ENCODE measurements around the gene YEATS4. TPM values are rescaled to one million over a fixed set of nuclear protein-coding genes. Genes with fewer than 3 reads are reported as not detected.

Gene YEATS4
- total and polyA plus RNA-seq, 10 donors, result 11.3 to 36.5 (median 16.3) TPM

DNA sequence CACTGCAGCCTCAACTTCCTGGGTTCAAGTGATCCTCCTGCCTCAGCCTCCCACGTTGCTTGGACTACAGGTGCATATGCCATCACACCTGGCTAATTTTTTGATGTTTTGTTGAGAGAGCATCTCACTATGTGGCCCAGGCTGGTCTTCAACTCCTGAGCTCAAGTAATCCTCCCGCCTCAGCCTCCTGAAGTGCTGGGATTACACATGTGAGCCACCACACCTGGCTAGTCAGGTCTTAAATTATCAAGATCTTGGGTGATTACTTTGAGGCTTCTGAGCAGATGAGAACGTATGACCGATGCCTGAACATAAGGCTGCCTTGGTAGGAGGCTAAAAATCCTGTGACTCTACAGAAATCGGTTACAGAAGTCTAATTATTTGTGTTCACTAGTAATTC lies 57.7 kb downstream of the YEATS4 start:
- no peaks in the 10 kb centered on the region for H3K27me3 ChIP-seq (replicated peaks in 1 of 7)
- H3K4me3 ChIP-seq, result no peak overlapping the region
- TF ChIP-seq POLR2A (IDR thresholded peaks at IDR 0.05) (no peak), POLR2AphosphoS5 (IDR thresholded peaks at IDR 0.05) (no peak)
- TF ChIP-seq, protein P1, sequence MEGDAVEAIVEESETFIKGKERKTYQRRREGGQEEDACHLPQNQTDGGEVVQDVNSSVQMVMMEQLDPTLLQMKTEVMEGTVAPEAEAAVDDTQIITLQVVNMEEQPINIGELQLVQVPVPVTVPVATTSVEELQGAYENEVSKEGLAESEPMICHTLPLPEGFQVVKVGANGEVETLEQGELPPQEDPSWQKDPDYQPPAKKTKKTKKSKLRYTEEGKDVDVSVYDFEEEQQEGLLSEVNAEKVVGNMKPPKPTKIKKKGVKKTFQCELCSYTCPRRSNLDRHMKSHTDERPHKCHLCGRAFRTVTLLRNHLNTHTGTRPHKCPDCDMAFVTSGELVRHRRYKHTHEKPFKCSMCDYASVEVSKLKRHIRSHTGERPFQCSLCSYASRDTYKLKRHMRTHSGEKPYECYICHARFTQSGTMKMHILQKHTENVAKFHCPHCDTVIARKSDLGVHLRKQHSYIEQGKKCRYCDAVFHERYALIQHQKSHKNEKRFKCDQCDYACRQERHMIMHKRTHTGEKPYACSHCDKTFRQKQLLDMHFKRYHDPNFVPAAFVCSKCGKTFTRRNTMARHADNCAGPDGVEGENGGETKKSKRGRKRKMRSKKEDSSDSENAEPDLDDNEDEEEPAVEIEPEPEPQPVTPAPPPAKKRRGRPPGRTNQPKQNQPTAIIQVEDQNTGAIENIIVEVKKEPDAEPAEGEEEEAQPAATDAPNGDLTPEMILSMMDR (IDR thresholded peaks at IDR 0.05 in 8 of 11, conservative IDR thresholded peaks at IDR 0.05 in 3 of 11), result no peak
- no peak overlapping the region for H3K27ac ChIP-seq
- H3K36me3 ChIP-seq, result no peaks in the 10 kb centered on the region
- WGBS, 5 donors, result 92 to 95% (median 93%) methylated on average over 5 of the region's 5 CpGs
- H3K4me1 ChIP-seq, result no peaks in the 10 kb centered on the region
- intact Hi-C loops (cut with DNase I; ENCODE audit: low total_unique reads), result no loop called here
- H3K9me3 ChIP-seq, result no peaks in the 10 kb centered on the region
- DNase-seq, result no peak

DNA sequence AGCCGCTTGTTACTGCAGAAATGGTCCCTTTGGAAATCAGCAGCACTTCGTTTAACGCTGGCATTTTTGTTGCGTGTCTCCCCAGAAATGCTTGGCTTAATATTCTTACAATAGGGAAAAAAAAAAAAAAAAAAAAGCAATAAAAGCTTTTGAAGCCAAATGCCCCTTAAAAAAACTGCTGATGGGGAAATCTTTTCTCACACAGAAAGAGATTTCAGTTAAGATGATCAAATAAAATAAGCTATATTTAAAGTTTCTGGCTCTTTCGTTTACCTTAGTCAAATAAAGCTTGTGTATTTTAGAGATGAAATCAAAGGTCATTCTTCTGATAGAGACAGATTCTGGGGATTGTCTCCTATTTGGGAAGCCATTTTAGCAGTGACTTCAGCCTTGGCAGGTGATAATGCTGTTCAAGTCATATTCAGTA lies 58.2 kb downstream of the YEATS4 start:
- H3K4me3 ChIP-seq, result no peak overlapping the region
- DNase-seq, result no peak
- no peaks in the 10 kb centered on the region for H3K36me3 ChIP-seq
- no peaks in the 10 kb centered on the region for H3K27me3 ChIP-seq (replicated peaks in 1 of 7)
- intact Hi-C loops (cut with DNase I; ENCODE audit: low total_unique reads), result no loop called here
- no peaks in the 10 kb centered on the region for H3K4me1 ChIP-seq
- no peaks in the 10 kb centered on the region for H3K9me3 ChIP-seq
- H3K27ac ChIP-seq, result no peak overlapping the region
- TF ChIP-seq, protein P1 (IDR thresholded peaks at IDR 0.05 in 8 of 11, conservative IDR thresholded peaks at IDR 0.05 in 3 of 11), result no peak
- TF ChIP-seq POLR2A (IDR thresholded peaks at IDR 0.05), result no peak
- WGBS, 5 donors, result 90 to 98% (median 96%) methylated on average over 5 of the region's 5 CpGs

DNA sequence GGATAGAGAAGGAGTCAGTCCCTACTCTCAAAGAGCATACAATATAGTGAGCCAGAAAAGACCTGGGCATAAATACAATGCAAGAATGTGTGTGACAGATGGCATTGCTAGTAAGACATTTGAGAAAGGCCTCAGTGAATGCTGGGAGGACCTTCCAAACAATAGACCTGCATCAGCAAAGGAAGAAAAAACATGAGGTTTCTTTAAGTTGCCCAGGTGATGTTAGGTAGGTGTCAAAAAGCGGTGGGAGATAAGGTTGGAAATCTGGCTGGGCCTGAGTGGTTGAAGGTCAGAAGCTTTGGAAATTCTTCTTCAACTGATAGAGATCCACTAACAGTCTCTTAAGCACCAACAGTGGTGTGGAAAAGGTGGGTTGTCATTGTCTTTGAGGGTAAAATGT lies 60.2 kb downstream of the YEATS4 start:
- intact Hi-C loops (cut with DNase I; ENCODE audit: low total_unique reads), result no loop called here

DNA sequence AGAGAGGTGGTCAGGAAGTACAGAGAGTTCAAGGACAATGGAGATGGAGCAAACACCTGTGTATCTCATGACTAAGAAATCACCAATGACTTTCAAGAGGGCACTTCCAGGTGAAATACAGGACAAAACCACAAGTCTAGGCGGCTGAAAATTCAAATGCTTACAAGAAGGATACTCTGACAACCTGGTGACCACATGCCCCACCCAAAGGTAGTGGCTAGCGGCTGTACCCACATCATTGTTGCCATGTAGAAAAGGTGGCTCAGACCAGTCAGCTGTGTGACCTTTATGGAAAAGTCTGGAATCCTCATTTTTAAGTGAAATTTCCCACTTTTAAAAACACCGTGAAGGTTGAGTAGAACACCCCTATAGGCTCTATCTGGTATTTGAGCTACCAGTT lies 62.0 kb downstream of the YEATS4 start:
- 92 to 97% (median 94%) methylated on average over 3 of the region's 3 CpGs for WGBS, 5 donors
- no peak for DNase-seq

More for the DNA sequence above, 60.2 kb downstream of the YEATS4 start:
- H3K36me3 ChIP-seq, result no peaks in the 10 kb centered on the region
- H3K27me3 ChIP-seq (replicated peaks in 1 of 7), result no peaks in the 10 kb centered on the region
- no peak overlapping the region for H3K27ac ChIP-seq
- DNase-seq, result no peak
- H3K9me3 ChIP-seq, result no peaks in the 10 kb centered on the region
- no peaks in the 10 kb centered on the region for H3K4me1 ChIP-seq
- TF ChIP-seq POLR2A (IDR thresholded peaks at IDR 0.05), result no peak
- TF ChIP-seq, protein P1 (IDR thresholded peaks at IDR 0.05 in 8 of 11, conservative IDR thresholded peaks at IDR 0.05 in 3 of 11), result no peak
- no peak for TF ChIP-seq POLR2AphosphoS5 (IDR thresholded peaks at IDR 0.05)
- WGBS, 5 donors, result 93 to 97% (median 93%) methylated on average over 1 of the region's 1 CpG
- no peak overlapping the region for H3K4me3 ChIP-seq

More for the DNA sequence above, 62.0 kb downstream of the YEATS4 start:
- H3K27ac ChIP-seq, result no peak overlapping the region
- H3K4me1 ChIP-seq, result no peaks in the 10 kb centered on the region
- no peaks in the 10 kb centered on the region for H3K27me3 ChIP-seq (replicated peaks in 1 of 7)
- no peak overlapping the region for H3K4me3 ChIP-seq
- TF ChIP-seq POLR2AphosphoS5 (IDR thresholded peaks at IDR 0.05) (no peak), POLR2A (IDR thresholded peaks at IDR 0.05) (no peak)
- TF ChIP-seq, protein P1 (IDR thresholded peaks at IDR 0.05 in 8 of 11, conservative IDR thresholded peaks at IDR 0.05 in 3 of 11), result no peak
- H3K36me3 ChIP-seq, result no peaks in the 10 kb centered on the region
- intact Hi-C loops (cut with DNase I; ENCODE audit: low total_unique reads), result no loop called here
- H3K9me3 ChIP-seq, result no peaks in the 10 kb centered on the region
